ENCODE data around the gene CTDP1. TPM values are rescaled to one million over a fixed set of nuclear protein-coding genes. Genes with fewer than 3 reads are reported as not detected.

The CTDP1 gene
- polyA plus RNA-seq, 4 donors: 12.4 to 20.1 (median 16.1) TPM

- no peaks in the 10 kb centered on the region for H3K36me3 ChIP-seq (ENCODE audit: control insufficient read depth in 3 of 3, insufficient read depth in 2 of 3, low read depth in 1 of 3, low read length in 3 of 3)
- peak within 1 kb of the TSS in 2 of 3 donors; percentile 45 to 61 for H3K4me3 ChIP-seq (ENCODE audit: low read depth in 1 of 3, low read length in 3 of 3)
- H3K4me1 ChIP-seq (ENCODE audit: control insufficient read depth in 3 of 3, insufficient read depth in 2 of 3, low read depth in 1 of 3, low read length in 2 of 3): peaks cover 0 to 3% (median 0%) of the 10 kb centered on the region in 3 donors
- FAIRE-seq (no peak), DNase-seq (peak; percentile 34 to 56)
- no peak within 1 kb of the TSS for H3K27ac ChIP-seq (ENCODE audit: low read depth in 1 of 3, low read length in 2 of 3)
- H3K9me3 ChIP-seq (ENCODE audit: control insufficient read depth in 2 of 2, insufficient read depth in 1 of 2, low read depth in 1 of 2, low read length in 1 of 2): no peaks in the 10 kb centered on the region
- WGBS, 3 donors: 2 to 7% (median 3%) methylated on average over 22 to 92 of the region's 92 CpGs
- H3K27me3 ChIP-seq (ENCODE audit: control insufficient read depth in 3 of 3, insufficient read depth in 3 of 3, low read length in 3 of 3): peaks cover 0 to 31% (median 21%) of the 10 kb centered on the region in 3 donors
These were observed 118.1 kb downstream of the CTDP1 start, which contains the start of gene KCNG2 for GRCh38 chr18:79797518-79798345. TSS of gene KCNG2 (plus strand) at chr18:79797938. CDS start at chr18:79863668, 65,730 bp downstream.

- Histone ChIP-seq H3K9me3 (ENCODE audit: control insufficient read depth in 2 of 2, insufficient read depth in 1 of 2, low read depth in 1 of 2, low read length in 1 of 2) (no peaks in the 10 kb centered on the region), H3K27ac (ENCODE audit: low read depth in 1 of 3, low read length in 2 of 3) (no peak overlapping the region), H3K4me3 (ENCODE audit: low read depth in 1 of 3, low read length in 3 of 3) (peak overlapping the region in 2 of 3 donors; percentile 45 to 61), H3K27me3 (ENCODE audit: control insufficient read depth in 3 of 3, insufficient read depth in 3 of 3, low read length in 3 of 3) (peaks cover 0 to 31% (median 21%) of the 10 kb centered on the region in 3 donors), H3K4me1 (ENCODE audit: control insufficient read depth in 3 of 3, insufficient read depth in 2 of 3, low read depth in 1 of 3, low read length in 2 of 3) (peaks cover 0 to 3% (median 0%) of the 10 kb centered on the region in 3 donors), H3K36me3 (ENCODE audit: control insufficient read depth in 3 of 3, insufficient read depth in 2 of 3, low read depth in 1 of 3, low read length in 3 of 3) (no peaks in the 10 kb centered on the region)
- FAIRE-seq: no peak
- WGBS, 3 donors: 1% methylated on average over 36 to 78 of the region's 78 CpGs
- DNase-seq: peak in 1 of 2 donors; percentile 5
These were observed 118.9 kb downstream of the CTDP1 start for GRCh38 chr18:79798346-79798998.

- Histone ChIP-seq H3K4me3 (ENCODE audit: low read depth in 1 of 3, low read length in 3 of 3) (peak overlapping the region in 2 of 3 donors; percentile 45 to 61), H3K27ac (ENCODE audit: low read depth in 1 of 3, low read length in 2 of 3) (no peak overlapping the region), H3K9me3 (ENCODE audit: control insufficient read depth in 2 of 2, insufficient read depth in 1 of 2, low read depth in 1 of 2, low read length in 1 of 2) (no peaks in the 10 kb centered on the region), H3K4me1 (ENCODE audit: control insufficient read depth in 3 of 3, insufficient read depth in 2 of 3, low read depth in 1 of 3, low read length in 2 of 3) (peaks cover 0 to 3% (median 0%) of the 10 kb centered on the region in 3 donors), H3K36me3 (ENCODE audit: control insufficient read depth in 3 of 3, insufficient read depth in 2 of 3, low read depth in 1 of 3, low read length in 3 of 3) (no peaks in the 10 kb centered on the region), H3K27me3 (ENCODE audit: control insufficient read depth in 3 of 3, insufficient read depth in 3 of 3, low read length in 3 of 3) (peaks cover 0 to 31% (median 21%) of the 10 kb centered on the region in 3 donors)
- FAIRE-seq: no peak
- peak; percentile 69 to 84 for DNase-seq
- WGBS, 3 donors: 1 to 4% (median 2%) methylated on average over 13 to 14 of the region's 14 CpGs
These were observed 119.4 kb downstream of the CTDP1 start for GRCh38 chr18:79798999-79799370.

GRCh38 chr18:79799619-79800370 lies 120.2 kb downstream of the CTDP1 start:
- Histone ChIP-seq H3K9me3 (ENCODE audit: control insufficient read depth in 2 of 2, insufficient read depth in 1 of 2, low read depth in 1 of 2, low read length in 1 of 2) (no peaks in the 10 kb centered on the region), H3K4me3 (ENCODE audit: low read depth in 1 of 3, low read length in 3 of 3) (no peak overlapping the region), H3K27ac (ENCODE audit: low read depth in 1 of 3, low read length in 2 of 3) (no peak overlapping the region), H3K27me3 (ENCODE audit: control insufficient read depth in 3 of 3, insufficient read depth in 3 of 3, low read length in 3 of 3) (peaks cover 0 to 31% (median 21%) of the 10 kb centered on the region in 3 donors), H3K36me3 (ENCODE audit: control insufficient read depth in 3 of 3, insufficient read depth in 2 of 3, low read depth in 1 of 3, low read length in 3 of 3) (no peaks in the 10 kb centered on the region), H3K4me1 (ENCODE audit: control insufficient read depth in 3 of 3, insufficient read depth in 2 of 3, low read depth in 1 of 3, low read length in 2 of 3) (peaks cover 0 to 3% (median 0%) of the 10 kb centered on the region in 3 donors)
- 72 to 78% (median 73%) methylated on average over 28 to 30 of the region's 30 CpGs for WGBS, 3 donors
- DNase-seq (no peak), FAIRE-seq (no peak)

- DNase-seq: no peak
- no peak for FAIRE-seq
These were observed 121.0 kb downstream of the CTDP1 start for GRCh38 chr18:79800371-79801180.

GRCh38 chr18:79801217-79801616 lies 121.6 kb downstream of the CTDP1 start:
- no peak for FAIRE-seq
- Histone ChIP-seq H3K9me3 (ENCODE audit: control insufficient read depth in 2 of 2, insufficient read depth in 1 of 2, low read depth in 1 of 2, low read length in 1 of 2) (no peaks in the 10 kb centered on the region), H3K4me3 (ENCODE audit: low read depth in 1 of 3, low read length in 3 of 3) (no peak overlapping the region), H3K27me3 (ENCODE audit: control insufficient read depth in 3 of 3, insufficient read depth in 3 of 3, low read length in 3 of 3) (peaks cover 0 to 31% (median 21%) of the 10 kb centered on the region in 3 donors), H3K36me3 (ENCODE audit: control insufficient read depth in 3 of 3, insufficient read depth in 2 of 3, low read depth in 1 of 3, low read length in 3 of 3) (no peaks in the 10 kb centered on the region), H3K4me1 (ENCODE audit: control insufficient read depth in 3 of 3, insufficient read depth in 2 of 3, low read depth in 1 of 3, low read length in 2 of 3) (peaks cover 0 to 3% (median 0%) of the 10 kb centered on the region in 3 donors), H3K27ac (ENCODE audit: low read depth in 1 of 3, low read length in 2 of 3) (no peak overlapping the region)
- WGBS, 3 donors: 93 to 95% (median 94%) methylated on average over 13 of the region's 13 CpGs
- no peak for DNase-seq

More at GRCh38 chr18:79800371-79801180, 121.0 kb downstream of the CTDP1 start:
- 90 to 93% (median 91%) methylated on average over 39 of the region's 39 CpGs for WGBS, 3 donors
- Histone ChIP-seq H3K4me3 (ENCODE audit: low read depth in 1 of 3, low read length in 3 of 3) (no peak overlapping the region), H3K27ac (ENCODE audit: low read depth in 1 of 3, low read length in 2 of 3) (no peak overlapping the region), H3K9me3 (ENCODE audit: control insufficient read depth in 2 of 2, insufficient read depth in 1 of 2, low read depth in 1 of 2, low read length in 1 of 2) (no peaks in the 10 kb centered on the region), H3K27me3 (ENCODE audit: control insufficient read depth in 3 of 3, insufficient read depth in 3 of 3, low read length in 3 of 3) (peaks cover 0 to 31% (median 21%) of the 10 kb centered on the region in 3 donors), H3K4me1 (ENCODE audit: control insufficient read depth in 3 of 3, insufficient read depth in 2 of 3, low read depth in 1 of 3, low read length in 2 of 3) (peaks cover 0 to 3% (median 0%) of the 10 kb centered on the region in 3 donors), H3K36me3 (ENCODE audit: control insufficient read depth in 3 of 3, insufficient read depth in 2 of 3, low read depth in 1 of 3, low read length in 3 of 3) (no peaks in the 10 kb centered on the region)

GRCh38 chr18:79801641-79802040 lies 122.0 kb downstream of the CTDP1 start:
- Histone ChIP-seq H3K9me3 (ENCODE audit: control insufficient read depth in 2 of 2, insufficient read depth in 1 of 2, low read depth in 1 of 2, low read length in 1 of 2) (no peaks in the 10 kb centered on the region), H3K27ac (ENCODE audit: low read depth in 1 of 3, low read length in 2 of 3) (no peak overlapping the region), H3K4me3 (ENCODE audit: low read depth in 1 of 3, low read length in 3 of 3) (no peak overlapping the region), H3K4me1 (ENCODE audit: control insufficient read depth in 3 of 3, insufficient read depth in 2 of 3, low read depth in 1 of 3, low read length in 2 of 3) (peaks cover 0 to 3% (median 0%) of the 10 kb centered on the region in 3 donors), H3K36me3 (ENCODE audit: control insufficient read depth in 3 of 3, insufficient read depth in 2 of 3, low read depth in 1 of 3, low read length in 3 of 3) (no peaks in the 10 kb centered on the region), H3K27me3 (ENCODE audit: control insufficient read depth in 3 of 3, insufficient read depth in 3 of 3, low read length in 3 of 3) (peaks cover 0 to 28% (median 21%) of the 10 kb centered on the region in 3 donors)
- FAIRE-seq: no peak
- no peak for DNase-seq
- WGBS, 3 donors: 90 to 93% (median 93%) methylated on average over 9 of the region's 9 CpGs
